ENCODE results near the gene ROPN1. TPM values are rescaled to one million over a fixed set of nuclear protein-coding genes. Genes with fewer than 3 reads are reported as not detected.
"Not testable (repeated sequence)": the region's sequence is repeated elsewhere in the genome, so short reads cannot be mapped to it uniquely, and the experiment has no call there.

ROPN1 gene
- polyA plus RNA-seq, 10 donors = not detected

GRCh38 chr3:124001366-124001765 is 9.4 kb upstream of the ROPN1 start:
- not testable (repeated sequence) for DNase-seq

- DNase-seq = no peak
Observed at GRCh38 chr3:123997543-123997942, 5.6 kb upstream of the ROPN1 start.

GRCh38 chr3:123993818-123994217 is 1.9 kb upstream of the ROPN1 start:
- DNase-seq = no peak

GRCh38 chr3:123986427-123986826 is 5.5 kb downstream of the ROPN1 start:
- no peak for DNase-seq

- DNase-seq = no peak
Observed at GRCh38 chr3:123984957-123985356, 7.0 kb downstream of the ROPN1 start.

GRCh38 chr3:123984350-123984749 is 7.6 kb downstream of the ROPN1 start:
- no peak for DNase-seq

GRCh38 chr3:123981317-123981716 is 10.6 kb downstream of the ROPN1 start:
- not testable (repeated sequence) for DNase-seq

GRCh38 chr3:123980539-123980938 is 11.4 kb downstream of the ROPN1 start:
- DNase-seq = no peak

- peak; percentile 11 to 58 (median 22) for DNase-seq
Observed at GRCh38 chr3:123979525-123980501, 12.1 kb downstream of the ROPN1 start.

GRCh38 chr3:123976904-123977303 is 15.0 kb downstream of the ROPN1 start:
- not testable (repeated sequence) for DNase-seq

GRCh38 chr3:123976181-123976898 is 15.6 kb downstream of the ROPN1 start:
- DNase-seq = not testable (repeated sequence)

GRCh38 chr3:123975030-123975429 is 16.9 kb downstream of the ROPN1 start:
- DNase-seq = not testable (repeated sequence)

- peak; percentile 8 to 30 (median 9) for DNase-seq
Observed at GRCh38 chr3:123971406-123971805, 20.5 kb downstream of the ROPN1 start.

GRCh38 chr3:123967260-123967659 is 24.7 kb downstream of the ROPN1 start:
- DNase-seq = not testable (repeated sequence)

- not testable (repeated sequence) for DNase-seq
Observed at GRCh38 chr3:123966799-123967198, 25.1 kb downstream of the ROPN1 start.

- DNase-seq = not testable (repeated sequence)
Observed at GRCh38 chr3:123964793-123965192, 27.1 kb downstream of the ROPN1 start.

GRCh38 chr3:123961508-123961856 is 30.4 kb downstream of the ROPN1 start:
- no peak for DNase-seq

GRCh38 chr3:123960781-123961507 is 31.0 kb downstream of the ROPN1 start, which contains the start of gene CCDC14:
TSS of gene CCDC14 (minus strand) at chr3:123961229. CDS start at chr3:123961173, 56 bp downstream.
- DNase-seq = peak; percentile 95 to 97 (median 96)

- DNase-seq = no peak
Observed at GRCh38 chr3:123953735-123954134, 38.2 kb downstream of the ROPN1 start.

- DNase-seq = no peak
Observed at GRCh38 chr3:123952844-123953520, 38.9 kb downstream of the ROPN1 start.
